Measurements from ENCODE around the gene SYNGR3.
A peak's percentile ranks its signal among the peaks of the same experiment; 100 is the strongest.

The SYNGR3 gene

GRCh38 chr16:1968146-1968953 is 21.4 kb upstream of the SYNGR3 start:
- H3K4me3 ChIP-seq (ENCODE audit: low read length in 2 of 2), result no peak overlapping the region
- H3K4me1 ChIP-seq (ENCODE audit: control insufficient read depth in 2 of 2, insufficient read depth in 2 of 2, low read length in 2 of 2), result peaks cover 27% of the 10 kb centered on the region in 2 donors
- H3K27ac ChIP-seq (ENCODE audit: low read depth in 2 of 2, low read length in 2 of 2), result no peak overlapping the region
- H3K27me3 ChIP-seq (ENCODE audit: control insufficient read depth in 2 of 2, insufficient read depth in 2 of 2, low read length in 2 of 2), result no peaks in the 10 kb centered on the region
- H3K36me3 ChIP-seq (ENCODE audit: control insufficient read depth in 2 of 2, insufficient read depth in 2 of 2, low read length in 2 of 2), result peaks cover 0 to 3% of the 10 kb centered on the region in 2 donors
- H3K9ac ChIP-seq (ENCODE audit: low read depth in 1 of 2, low read length in 2 of 2), result no peak overlapping the region
- no peaks in the 10 kb centered on the region for H3K9me3 ChIP-seq (ENCODE audit: control insufficient read depth in 2 of 2, low read length in 2 of 2)

- Histone ChIP-seq H3K4me1 (ENCODE audit: control insufficient read depth in 2 of 2, insufficient read depth in 2 of 2, low read length in 2 of 2) (peaks cover 11 to 12% of the 10 kb centered on the region in 2 donors), H3K27me3 (ENCODE audit: control insufficient read depth in 2 of 2, insufficient read depth in 2 of 2, low read length in 2 of 2) (no peaks in the 10 kb centered on the region), H3K4me3 (ENCODE audit: low read length in 2 of 2) (peak within 1 kb of the TSS; percentile 77 to 87), H3K9me3 (ENCODE audit: control insufficient read depth in 2 of 2, low read length in 2 of 2) (no peaks in the 10 kb centered on the region), H3K27ac (ENCODE audit: low read depth in 2 of 2, low read length in 2 of 2) (peak within 1 kb of the TSS; percentile 92 to 99), H3K9ac (ENCODE audit: low read depth in 1 of 2, low read length in 2 of 2) (peak within 1 kb of the TSS; percentile 87 to 95), H3K36me3 (ENCODE audit: control insufficient read depth in 2 of 2, insufficient read depth in 2 of 2, low read length in 2 of 2) (peaks cover 25 to 27% of the 10 kb centered on the region in 2 donors)
These were observed 17.8 kb upstream of the SYNGR3 start, which contains the start of gene TBL3 for GRCh38 chr16:1971796-1972489. Gene TBL3, plus strand, starts transcription at chr16:1972053. Its CDS starts 112 bp downstream, at chr16:1972165.

- H3K4me3 ChIP-seq (ENCODE audit: low read length in 2 of 2), result peak overlapping the region; percentile 77 to 87
- peaks cover 11 to 12% of the 10 kb centered on the region in 2 donors for H3K4me1 ChIP-seq (ENCODE audit: control insufficient read depth in 2 of 2, insufficient read depth in 2 of 2, low read length in 2 of 2)
- H3K36me3 ChIP-seq (ENCODE audit: control insufficient read depth in 2 of 2, insufficient read depth in 2 of 2, low read length in 2 of 2), result peaks cover 28 to 29% of the 10 kb centered on the region in 2 donors
- H3K27me3 ChIP-seq (ENCODE audit: control insufficient read depth in 2 of 2, insufficient read depth in 2 of 2, low read length in 2 of 2), result no peaks in the 10 kb centered on the region
- H3K27ac ChIP-seq (ENCODE audit: low read depth in 2 of 2, low read length in 2 of 2), result peak overlapping the region in 1 of 2 donors; percentile 99
- peak overlapping the region; percentile 68 to 87 for H3K9ac ChIP-seq (ENCODE audit: low read depth in 1 of 2, low read length in 2 of 2)
- no peaks in the 10 kb centered on the region for H3K9me3 ChIP-seq (ENCODE audit: control insufficient read depth in 2 of 2, low read length in 2 of 2)
These were observed 17.3 kb upstream of the SYNGR3 start for GRCh38 chr16:1972490-1972877.

GRCh38 chr16:1973461-1974156 is 16.2 kb upstream of the SYNGR3 start:
- no peak overlapping the region for H3K27ac ChIP-seq (ENCODE audit: low read depth in 2 of 2, low read length in 2 of 2)
- H3K4me1 ChIP-seq (ENCODE audit: control insufficient read depth in 2 of 2, insufficient read depth in 2 of 2, low read length in 2 of 2), result peaks cover 14% of the 10 kb centered on the region in 2 donors
- no peaks in the 10 kb centered on the region for H3K9me3 ChIP-seq (ENCODE audit: control insufficient read depth in 2 of 2, low read length in 2 of 2)
- H3K4me3 ChIP-seq (ENCODE audit: low read length in 2 of 2), result no peak overlapping the region
- no peaks in the 10 kb centered on the region for H3K27me3 ChIP-seq (ENCODE audit: control insufficient read depth in 2 of 2, insufficient read depth in 2 of 2, low read length in 2 of 2)
- peaks cover 37 to 38% of the 10 kb centered on the region in 2 donors for H3K36me3 ChIP-seq (ENCODE audit: control insufficient read depth in 2 of 2, insufficient read depth in 2 of 2, low read length in 2 of 2)
- no peak overlapping the region for H3K9ac ChIP-seq (ENCODE audit: low read depth in 1 of 2, low read length in 2 of 2)

- H3K36me3 ChIP-seq (ENCODE audit: control insufficient read depth in 2 of 2, insufficient read depth in 2 of 2, low read length in 2 of 2), result peaks cover 37 to 38% of the 10 kb centered on the region in 2 donors
- peaks cover 17 to 18% of the 10 kb centered on the region in 2 donors for H3K4me1 ChIP-seq (ENCODE audit: control insufficient read depth in 2 of 2, insufficient read depth in 2 of 2, low read length in 2 of 2)
- no peak overlapping the region for H3K27ac ChIP-seq (ENCODE audit: low read depth in 2 of 2, low read length in 2 of 2)
- H3K27me3 ChIP-seq (ENCODE audit: control insufficient read depth in 2 of 2, insufficient read depth in 2 of 2, low read length in 2 of 2), result no peaks in the 10 kb centered on the region
- H3K4me3 ChIP-seq (ENCODE audit: low read length in 2 of 2), result no peak overlapping the region
- no peaks in the 10 kb centered on the region for H3K9me3 ChIP-seq (ENCODE audit: control insufficient read depth in 2 of 2, low read length in 2 of 2)
- H3K9ac ChIP-seq (ENCODE audit: low read depth in 1 of 2, low read length in 2 of 2), result no peak overlapping the region
These were observed 15.4 kb upstream of the SYNGR3 start for GRCh38 chr16:1974157-1975070.

- H3K4me1 ChIP-seq (ENCODE audit: control insufficient read depth in 2 of 2, insufficient read depth in 2 of 2, low read length in 2 of 2), result peaks cover 24 to 30% of the 10 kb centered on the region in 2 donors
- H3K9ac ChIP-seq (ENCODE audit: low read depth in 1 of 2, low read length in 2 of 2), result no peak overlapping the region
- peaks cover 0 to 3% of the 10 kb centered on the region in 2 donors for H3K27me3 ChIP-seq (ENCODE audit: control insufficient read depth in 2 of 2, insufficient read depth in 2 of 2, low read length in 2 of 2)
- H3K9me3 ChIP-seq (ENCODE audit: control insufficient read depth in 2 of 2, low read length in 2 of 2), result no peaks in the 10 kb centered on the region
- H3K4me3 ChIP-seq (ENCODE audit: low read length in 2 of 2), result no peak overlapping the region
- no peak overlapping the region for H3K27ac ChIP-seq (ENCODE audit: low read depth in 2 of 2, low read length in 2 of 2)
- H3K36me3 ChIP-seq (ENCODE audit: control insufficient read depth in 2 of 2, insufficient read depth in 2 of 2, low read length in 2 of 2), result peaks cover 37 to 38% of the 10 kb centered on the region in 2 donors
These were observed 14.1 kb upstream of the SYNGR3 start for GRCh38 chr16:1975432-1976215.

GRCh38 chr16:1976216-1976520 is 13.6 kb upstream of the SYNGR3 start:
- H3K4me3 ChIP-seq (ENCODE audit: low read length in 2 of 2), result no peak overlapping the region
- peaks cover 37 to 38% of the 10 kb centered on the region in 2 donors for H3K36me3 ChIP-seq (ENCODE audit: control insufficient read depth in 2 of 2, insufficient read depth in 2 of 2, low read length in 2 of 2)
- H3K4me1 ChIP-seq (ENCODE audit: control insufficient read depth in 2 of 2, insufficient read depth in 2 of 2, low read length in 2 of 2), result peaks cover 25 to 31% of the 10 kb centered on the region in 2 donors
- no peak overlapping the region for H3K27ac ChIP-seq (ENCODE audit: low read depth in 2 of 2, low read length in 2 of 2)
- H3K27me3 ChIP-seq (ENCODE audit: control insufficient read depth in 2 of 2, insufficient read depth in 2 of 2, low read length in 2 of 2), result peaks cover 0 to 8% of the 10 kb centered on the region in 2 donors
- H3K9ac ChIP-seq (ENCODE audit: low read depth in 1 of 2, low read length in 2 of 2), result no peak overlapping the region
- no peaks in the 10 kb centered on the region for H3K9me3 ChIP-seq (ENCODE audit: control insufficient read depth in 2 of 2, low read length in 2 of 2)

GRCh38 chr16:1976951-1977874 is 12.6 kb upstream of the SYNGR3 start:
- no peak overlapping the region for H3K27ac ChIP-seq (ENCODE audit: low read depth in 2 of 2, low read length in 2 of 2)
- no peak overlapping the region for H3K9ac ChIP-seq (ENCODE audit: low read depth in 1 of 2, low read length in 2 of 2)
- H3K9me3 ChIP-seq (ENCODE audit: control insufficient read depth in 2 of 2, low read length in 2 of 2), result no peaks in the 10 kb centered on the region
- peaks cover 37 to 38% of the 10 kb centered on the region in 2 donors for H3K36me3 ChIP-seq (ENCODE audit: control insufficient read depth in 2 of 2, insufficient read depth in 2 of 2, low read length in 2 of 2)
- peaks cover 0 to 14% of the 10 kb centered on the region in 2 donors for H3K27me3 ChIP-seq (ENCODE audit: control insufficient read depth in 2 of 2, insufficient read depth in 2 of 2, low read length in 2 of 2)
- no peak overlapping the region for H3K4me3 ChIP-seq (ENCODE audit: low read length in 2 of 2)
- peaks cover 32 to 42% of the 10 kb centered on the region in 2 donors for H3K4me1 ChIP-seq (ENCODE audit: control insufficient read depth in 2 of 2, insufficient read depth in 2 of 2, low read length in 2 of 2)
